HepG2 (cell line): ENCODE data around the gene FAM53B. TPM values are rescaled to one million over a fixed set of nuclear protein-coding genes. Genes with fewer than 3 reads are reported as not detected.
A peak's percentile ranks its signal among the peaks of the same experiment; 100 is the strongest.

Experiments
- ATAC-seq: fragments of 200-7000 bp; cut with Tn5 transposase; 3 replicates; pipeline ENCODE4 v1.9.1; 2020; ENCODE audit warnings: mild to moderate bottlenecking, moderate library complexity
- BruUV-seq: library from RNA; stranded (reverse); fragments of 400-500 nt; replicated peaks from 2 replicates; lab custom pipeline; 2021; lab: Mats Ljungman, UMichigan
- CTCF ChIA-PET: fragments of 300-600 bp; formaldehyde crosslinking; extraction: SDS; loops from one replicate; lab custom pipeline; 2021; ENCODE audit warnings: low total read pairs, inconsistent platforms, low intra/inter-chr PET ratio; lab: Yijun Ruan, JAX
- POLR2A ChIA-PET: fragments of 350-600 bp; sonication (Branson Sonifier 250); formaldehyde crosslinking; loops from one replicate; lab custom pipeline; 2020; ENCODE audit warnings: antibody characterized with exemption, inconsistent platforms; lab: Yijun Ruan, JAX
- DNase-seq: peaks from one replicate; pipeline ENCODE4 v3.0.0-alpha.2; 2015; ENCODE audit warnings: low spot score
- FAIRE-seq: peaks from 3 replicates; lab custom pipeline; 2011; peaks lifted over from hg19 to GRCh38; lab: Jason Lieb, UNC
- H2AFZ ChIP-seq: one replicate; pipeline ENCODE4 v1.6.1; 2011; ENCODE audit warnings: low read length, inconsistent platforms
- H3K27ac ChIP-seq: fragments of 300-600 bp; 3 replicates; pipeline ENCODE4 v1.8.0; 2011; ENCODE audit warnings: mixed run types, mild to moderate bottlenecking, mixed read lengths, low read length, inconsistent platforms; ENCODE audit not compliant: insufficient read depth; ENCODE audit errors: extremely low read length
- H3K27me3 ChIP-seq, 2 experiments: fragments of 200-600 bp in 1 of 2; 2 replicates in 1 of 2; 3 replicates in 1 of 2; pipeline versions ENCODE4 v1.6.0 to v1.8.0; 2011; ENCODE audit warnings: low read length in 2 of 2, mild to moderate bottlenecking in 2 of 2, moderate library complexity in 2 of 2, inconsistent platforms in 1 of 2; ENCODE audit not compliant: insufficient read depth in 2 of 2, control insufficient read depth in 1 of 2
- H3K36me3 ChIP-seq, 2 experiments: fragments of 200-600 bp in 1 of 2; replicated peaks in 1 of 2; 2 replicates in 1 of 2; 3 replicates in 1 of 2; pipeline versions ENCODE4 v1.5.1 to v1.8.0; 2011; ENCODE audit warnings: low read length in 2 of 2, inconsistent platforms in 1 of 2; ENCODE audit not compliant: insufficient read depth in 2 of 2, control insufficient read depth in 1 of 2
- H3K4me1 ChIP-seq: 2 replicates; pipeline ENCODE4 v1.5.1; 2012; ENCODE audit warnings: low read length, inconsistent platforms; ENCODE audit not compliant: insufficient read depth
- H3K4me2 ChIP-seq: 2 replicates; pipeline ENCODE4 v1.6.0; 2011; ENCODE audit warnings: low read depth, low read length, inconsistent platforms
- H3K4me3 ChIP-seq, 3 experiments: fragments of 200-600 bp in 1 of 3; sonication (generic), shearing (Covaris generic) in 1 of 3; replicated peaks in 1 of 3; 2 replicates each; pipeline ENCODE4 v1.5.1; 2011 to 2016; ENCODE audit warnings: low read length in 3 of 3, inconsistent platforms in 2 of 3, low read depth in 2 of 3, mild to moderate bottlenecking in 2 of 3, control low read depth in 1 of 3, mixed read lengths in 1 of 3; ENCODE audit not compliant: insufficient read depth in 1 of 3
- H3K79me2 ChIP-seq: one replicate; pipeline ENCODE4 v1.6.1; 2011; ENCODE audit warnings: low read length, inconsistent platforms; ENCODE audit not compliant: insufficient read depth
- H3K9ac ChIP-seq: 2 replicates; pipeline ENCODE4 v1.6.0; 2011; ENCODE audit warnings: mild to moderate bottlenecking, low read depth, low read length, inconsistent platforms; ENCODE audit not compliant: insufficient read depth
- H3K9me3 ChIP-seq: 2 replicates; pipeline ENCODE4 v1.5.1; 2012; ENCODE audit warnings: mild to moderate bottlenecking, low read length
- H4K20me1 ChIP-seq: 2 replicates; pipeline ENCODE4 v1.6.0; 2011; ENCODE audit warnings: inconsistent platforms, mild to moderate bottlenecking, low read length, moderate library complexity; ENCODE audit not compliant: insufficient read depth
- ARID2 ChIP-seq: sonication (generic); formaldehyde crosslinking; IDR thresholded peaks from 2 replicates; pipeline ENCODE4 v1.8.1; 2022; ENCODE audit warnings: mild to moderate bottlenecking, missing genetic modification reagents, borderline replicate concordance
- CHCHD3 ChIP-seq: sonication (generic); formaldehyde crosslinking; IDR thresholded peaks from 2 replicates; pipeline ENCODE4 v1.8.0; 2022; ENCODE audit warnings: mild to moderate bottlenecking, missing genetic modification reagents, moderate library complexity
- FOXK1 ChIP-seq: sonication (generic); formaldehyde crosslinking; IDR thresholded peaks from 2 replicates; pipeline ENCODE4 v1.4.0; 2020; ENCODE audit warnings: low read depth, missing genetic modification reagents, borderline replicate concordance
- LCORL ChIP-seq, 2 experiments: fragments of 450-650 bp in 1 of 2; sonication (generic) in 1 of 2; formaldehyde crosslinking in 1 of 2; IDR thresholded peaks; 2 replicates each; pipeline versions ENCODE4 v1.5.0 to v1.6.1; 2017 to 2020; ENCODE audit warnings: antibody characterized with exemption in 1 of 2, missing genetic modification reagents in 1 of 2
- NR2C2 ChIP-seq: sonication (generic); formaldehyde crosslinking; IDR thresholded peaks from 2 replicates; pipeline ENCODE4 v1.4.0; 2020; ENCODE audit warnings: missing genetic modification reagents, mild to moderate bottlenecking, moderate library complexity, borderline replicate concordance
- PITX1 ChIP-seq: sonication (generic); formaldehyde crosslinking; IDR thresholded peaks from 2 replicates; pipeline ENCODE4 v1.5.1; 2020; ENCODE audit warnings: mild to moderate bottlenecking, missing genetic modification reagents
- RBM22 ChIP-seq: fragments of 200-400 bp; formaldehyde crosslinking; optimal IDR thresholded peaks from 2 replicates; pipeline ENCODE3; 2017; ENCODE audit warnings: mild to moderate bottlenecking, low read length, moderate library complexity
- TOE1 ChIP-seq: sonication (generic); formaldehyde crosslinking; IDR thresholded peaks from 2 replicates; pipeline ENCODE4 v1.4.0; 2020; ENCODE audit warnings: mild to moderate bottlenecking, missing genetic modification reagents
- TOPORS ChIP-seq: sonication (generic); formaldehyde crosslinking; IDR thresholded peaks from 2 replicates; pipeline ENCODE4 v1.8.0; 2023; ENCODE audit warnings: mild to moderate bottlenecking, missing genetic modification reagents
- WGBS: methylation state at CpG from one replicate; pipeline ENCODE4 v1.1.6; 2017; ENCODE audit warnings: low lambda C conversion rate; 5-methylcytosine and 5-hydroxymethylcytosine counted together
- in situ Hi-C: cut with HindIII; loops from 2 replicates; pipeline ENCODE4 v1.10.0; 2017; ENCODE audit warnings: low pct_unique_long_range_greater_than_20kb; ENCODE audit not compliant: extremely low pct_ligation_motif_present
- intact Hi-C: fragments of 100-400 bp; cut with micrococcal nuclease; formaldehyde crosslinking; loops from one replicate; pipeline ENCODE4 v1.10.0; 2022; ENCODE audit not compliant: unreplicated experiment
- polyA plus RNA-seq, 8 experiments: library from polyadenylated mRNA; depleted of rRNA in 3 of 8; stranded (reverse) in 7 of 8; unstranded in 1 of 8; fragments of >200 nt; fragmentation: Illumina TruSeq in 4 of 8; extraction: Trizol in 4 of 8; gene quantifications; 2 replicates each; pipeline versions ENCODE4 v1.2.1 to v1.2.3, GENCODE V29; 2011 to 2016; ENCODE audit warnings: low read depth in 4 of 8, missing spikeins in 1 of 8, mixed read lengths in 1 of 8; ENCODE audit not compliant: insufficient read depth in 1 of 8
- total RNA-seq, 5 experiments: library from RNA; depleted of rRNA; stranded (reverse); fragments of >200 nt; fragmentation: Illumina TruSeq; extraction: Trizol; gene quantifications; 2 replicates each; pipeline ENCODE4 v1.2.3, GENCODE V29; 2016; ENCODE audit warnings: low read depth in 1 of 5
- TF ChIP-seq, protein P1 (sequence below): sonication (generic); formaldehyde crosslinking; conservative IDR thresholded peaks from 2 replicates; pipeline ENCODE4 v1.5.0; 2020; ENCODE audit warnings: missing genetic modification reagents

FAM53B gene
- total and polyA plus RNA-seq, 2 of the 13 experiments (the other 11 are each of a cell fraction or from before 2014, with no cell fraction given), result 6.4 to 19.3 TPM

GRCh38 chr10:124659380-124659779, 84.8 kb downstream of the FAM53B start (continued):
- TF ChIP-seq FOXK1 (no peak), TOPORS (no peak)

DNA sequence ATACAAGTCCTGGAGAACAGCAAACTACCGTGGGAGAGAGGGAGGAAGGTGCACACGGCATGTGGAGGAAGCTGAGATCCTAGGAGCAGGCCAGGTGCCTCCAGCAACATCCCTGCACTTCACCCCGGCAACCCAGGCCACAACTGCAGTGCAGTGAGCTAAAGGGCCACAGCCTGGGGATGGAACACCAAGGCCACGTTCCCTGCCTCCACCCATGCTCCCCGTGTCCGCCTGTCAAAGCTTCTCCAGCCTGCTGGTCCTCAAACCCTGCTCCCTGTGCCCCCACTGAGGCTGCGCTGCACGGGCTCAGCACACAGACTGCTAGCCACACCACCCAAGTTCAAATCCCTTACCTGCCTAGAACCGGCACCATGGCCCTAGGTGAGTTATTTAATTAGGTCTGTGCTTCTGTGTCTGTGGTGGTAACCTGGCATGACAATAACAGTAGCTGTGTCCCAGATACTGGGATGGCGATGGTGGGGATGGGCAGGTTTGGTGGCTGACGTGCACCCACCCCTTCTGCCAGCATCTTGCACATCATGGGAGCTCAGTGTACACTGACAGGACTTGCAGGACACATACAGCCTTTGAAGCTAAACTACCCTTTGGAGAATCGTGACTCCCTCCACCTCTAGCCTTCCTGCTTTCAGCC, 85.5 kb downstream of the FAM53B start:
- in situ Hi-C loops, result no loop called here
- CTCF ChIA-PET, result no interaction called here
- 96% methylated on average over 10 of the region's 12 CpGs for WGBS

More for the DNA sequence above, 85.5 kb downstream of the FAM53B start:
- no peak for ATAC-seq
- DNase-seq, result no peak
- TF ChIP-seq, protein P1, sequence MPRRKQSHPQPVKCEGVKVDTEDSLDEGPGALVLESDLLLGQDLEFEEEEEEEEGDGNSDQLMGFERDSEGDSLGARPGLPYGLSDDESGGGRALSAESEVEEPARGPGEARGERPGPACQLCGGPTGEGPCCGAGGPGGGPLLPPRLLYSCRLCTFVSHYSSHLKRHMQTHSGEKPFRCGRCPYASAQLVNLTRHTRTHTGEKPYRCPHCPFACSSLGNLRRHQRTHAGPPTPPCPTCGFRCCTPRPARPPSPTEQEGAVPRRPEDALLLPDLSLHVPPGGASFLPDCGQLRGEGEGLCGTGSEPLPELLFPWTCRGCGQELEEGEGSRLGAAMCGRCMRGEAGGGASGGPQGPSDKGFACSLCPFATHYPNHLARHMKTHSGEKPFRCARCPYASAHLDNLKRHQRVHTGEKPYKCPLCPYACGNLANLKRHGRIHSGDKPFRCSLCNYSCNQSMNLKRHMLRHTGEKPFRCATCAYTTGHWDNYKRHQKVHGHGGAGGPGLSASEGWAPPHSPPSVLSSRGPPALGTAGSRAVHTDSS, result no peak
- TF ChIP-seq PITX1 (CRISPR knock-in tag) (no peak), TOE1 (no peak), LCORL (IDR thresholded peaks at IDR 0.05) (no peak), LCORL (CRISPR knock-in tag; IDR thresholded peaks at IDR 0.05) (no peak), NR2C2 (no peak), CHCHD3 (CRISPR knock-in tag) (no peak), ARID2 (CRISPR knock-in tag) (no peak), RBM22 (peak; percentile 46)
- Histone ChIP-seq H2AFZ (no peak overlapping the region), H3K4me1 (no peaks in the 10 kb centered on the region), H3K4me3 (no peak overlapping the region), H3K9ac (no peak overlapping the region), H3K36me3 (peaks cover 8 to 9% of the 10 kb centered on the region in 2 experiments; a peak in 4 of 5 replicates), H3K79me2 (no peaks in the 10 kb centered on the region), H4K20me1 (no peaks in the 10 kb centered on the region; the same call in 1 of the 2 replicates), H3K27ac (no peak overlapping the region), H3K9me3 (no peaks in the 10 kb centered on the region), H3K4me2 (no peak overlapping the region), H3K27me3 (no peaks in the 10 kb centered on the region)
- BruUV-seq, result no TSS peak
- POLR2A ChIA-PET, result no interaction called here
- no peak for FAIRE-seq
- intact Hi-C loops, result no loop called here
